MM.1S (cell line): ENCODE data around the gene COQ2.

Experiments
- CTCF ChIP-seq: fragments of 300-600 bp; sonication (generic); IDR thresholded peaks from 2 replicates; pipeline ENCODE4 v1.5.1; 2016; ENCODE audit warnings: antibody characterized with exemption, low read length, mixed read lengths
- EZH2 ChIP-seq: fragments of 300-600 bp; sonication (generic); optimal IDR thresholded peaks from 2 replicates; pipeline ENCODE3; 2017; ENCODE audit warnings: low read depth, mild to moderate bottlenecking, antibody characterized with exemption, low read length, mixed read lengths
- EZH2phosphoT487 ChIP-seq: fragments of 300-600 bp; sonication (generic); IDR thresholded peaks from 2 replicates; pipeline ENCODE4 v1.6.1; 2018; ENCODE audit warnings: antibody characterized with exemption, low read length

- TF ChIP-seq CTCF (no peak), EZH2 (no peak), EZH2phosphoT487 (no peak)
These were observed 8.9 kb upstream of the COQ2 start for GRCh38 chr4:83293305-83294046.
